GM12865 (cell line): ENCODE results near the gene MRC1.
"Not testable (repeated sequence)": the region's sequence is repeated elsewhere in the genome, so short reads cannot be mapped to it uniquely, and the experiment has no call there.

ENCODE experiments used
- DNase-seq: peaks from one replicate; pipeline ENCODE4 v3.0.0; 2010; ENCODE audit warnings: low read depth
- H3K4me3 ChIP-seq: 2 replicates; pipeline ENCODE4 v1.5.1; 2011; ENCODE audit warnings: mild to moderate bottlenecking, low read depth, low read length, control low read depth
- CTCF ChIP-seq: IDR thresholded peaks from 2 replicates; pipeline ENCODE4 v1.5.1; 2011; ENCODE audit warnings: low read length, control low read depth, low read depth, inconsistent platforms; ENCODE audit not compliant: insufficient read depth; ENCODE audit errors: missing control alignments

The MRC1 gene

GRCh38 chr10:17918187-17918903, 109.2 kb downstream of the MRC1 start:
- no peak overlapping the region for H3K4me3 ChIP-seq
- peak; percentile 15 for DNase-seq
- TF ChIP-seq CTCF = no peak

GRCh38 chr10:17921378-17921777, 112.2 kb downstream of the MRC1 start:
- no peak overlapping the region for H3K4me3 ChIP-seq
- TF ChIP-seq CTCF = no peak
- no peak for DNase-seq

- DNase-seq = no peak
- no peak overlapping the region for H3K4me3 ChIP-seq
- TF ChIP-seq CTCF = no peak
Observed at GRCh38 chr10:17923728-17924127, 114.6 kb downstream of the MRC1 start.

- no peak overlapping the region for H3K4me3 ChIP-seq
- DNase-seq = no peak
- no peak for TF ChIP-seq CTCF
Observed at GRCh38 chr10:17943033-17943745, 134.0 kb downstream of the MRC1 start.

- H3K4me3 ChIP-seq, DNase-seq: not testable (repeated sequence)
Observed at GRCh38 chr10:17950269-17950668, 141.1 kb downstream of the MRC1 start.

GRCh38 chr10:17950726-17951125, 141.6 kb downstream of the MRC1 start:
- no peak for DNase-seq
- H3K4me3 ChIP-seq = no peak overlapping the region
- TF ChIP-seq CTCF = no peak

- DNase-seq = no peak
- H3K4me3 ChIP-seq = no peak within 1 kb of the TSS
- no peak for TF ChIP-seq CTCF
Observed at GRCh38 chr10:17951868-17952371, 142.8 kb downstream of the MRC1 start, which contains the start of gene SLC39A12. SLC39A12 (plus strand) TSS chr10:17951918; CDS start chr10:17953277, 1,359 bp downstream.

- H3K4me3 ChIP-seq, DNase-seq: not testable (repeated sequence)
Observed at GRCh38 chr10:17954372-17954771, 145.2 kb downstream of the MRC1 start.
